ENCODE results near the gene USP49.

The USP49 gene

DNA sequence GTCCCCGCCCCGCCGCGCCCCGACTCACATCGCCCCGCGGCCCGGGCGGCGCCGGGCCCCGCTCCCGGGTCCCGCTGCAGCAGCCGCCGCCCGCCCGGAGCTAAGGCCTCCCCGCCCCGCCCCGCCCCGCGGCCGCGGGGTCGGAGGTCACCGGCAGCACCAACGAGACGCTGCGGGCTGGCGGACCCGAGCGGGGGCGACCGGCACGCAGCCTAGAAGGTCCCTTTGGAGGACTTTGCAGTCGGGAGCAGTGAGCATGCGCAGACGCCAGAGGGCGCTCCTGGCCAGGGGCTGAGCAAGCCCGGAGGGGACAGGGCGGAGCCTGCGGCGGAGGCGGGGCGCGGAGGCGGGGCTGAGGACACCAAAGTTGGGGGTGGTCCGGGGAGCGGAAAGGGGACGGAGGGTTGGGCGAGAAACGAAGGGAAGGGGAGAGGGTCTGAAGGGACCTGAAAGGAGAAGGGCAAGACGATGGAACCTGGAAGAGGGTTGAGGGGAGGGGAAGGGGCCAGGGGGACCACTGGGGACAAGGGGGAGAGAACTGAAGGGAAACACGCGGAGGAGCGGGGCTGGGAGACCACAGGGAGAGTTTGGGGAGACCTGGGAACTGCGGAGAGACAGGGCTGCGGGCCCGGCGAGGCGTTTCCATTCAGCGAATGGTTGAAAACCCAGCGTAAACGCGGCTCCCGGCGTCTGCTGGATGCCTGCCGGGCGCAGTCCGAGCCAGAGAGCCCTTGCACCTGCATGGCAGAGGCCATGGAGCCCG lies 115.2 kb downstream of the USP49 start, which contains the start of gene FRS3 (continued):
- TF ChIP-seq ZNF610 (tag by site-specific recombination; IDR thresholded peaks at IDR 0.05; ENCODE audit: borderline replicate concordance): no peak; the same call in 1 of the 2 replicates
- TF ChIP-seq ZNF302 (tag by site-specific recombination; IDR thresholded peaks at IDR 0.05; ENCODE audit: low read depth): no peak
- no peak for TF ChIP-seq ZNF169 (tag by site-specific recombination; IDR thresholded peaks at IDR 0.05)
- no peak for TF ChIP-seq ZNF777 (tag by site-specific recombination; IDR thresholded peaks at IDR 0.05; ENCODE audit: borderline replicate concordance)
- TF ChIP-seq, protein P1, sequence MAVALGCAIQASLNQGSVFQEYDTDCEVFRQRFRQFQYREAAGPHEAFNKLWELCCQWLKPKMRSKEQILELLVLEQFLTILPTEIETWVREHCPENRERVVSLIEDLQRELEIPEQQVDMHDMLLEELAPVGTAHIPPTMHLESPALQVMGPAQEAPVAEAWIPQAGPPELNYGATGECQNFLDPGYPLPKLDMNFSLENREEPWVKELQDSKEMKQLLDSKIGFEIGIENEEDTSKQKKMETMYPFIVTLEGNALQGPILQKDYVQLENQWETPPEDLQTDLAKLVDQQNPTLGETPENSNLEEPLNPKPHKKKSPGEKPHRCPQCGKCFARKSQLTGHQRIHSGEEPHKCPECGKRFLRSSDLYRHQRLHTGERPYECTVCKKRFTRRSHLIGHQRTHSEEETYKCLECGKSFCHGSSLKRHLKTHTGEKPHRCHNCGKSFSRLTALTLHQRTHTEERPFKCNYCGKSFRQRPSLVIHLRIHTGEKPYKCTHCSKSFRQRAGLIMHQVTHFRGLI (tag by site-specific recombination; IDR thresholded peaks at IDR 0.05): peak; percentile 40; the same call in 1 of the 2 replicates
- no peak for TF ChIP-seq OVOL3 (tag by site-specific recombination; IDR thresholded peaks at IDR 0.05)
- 0 out of 2 replicates have a peak, but pooled peaks have one; percentile 73 for TF ChIP-seq ZNF561 (tag by site-specific recombination; IDR thresholded peaks at IDR 0.05; ENCODE audit: borderline replicate concordance)
- TF ChIP-seq, protein P2, sequence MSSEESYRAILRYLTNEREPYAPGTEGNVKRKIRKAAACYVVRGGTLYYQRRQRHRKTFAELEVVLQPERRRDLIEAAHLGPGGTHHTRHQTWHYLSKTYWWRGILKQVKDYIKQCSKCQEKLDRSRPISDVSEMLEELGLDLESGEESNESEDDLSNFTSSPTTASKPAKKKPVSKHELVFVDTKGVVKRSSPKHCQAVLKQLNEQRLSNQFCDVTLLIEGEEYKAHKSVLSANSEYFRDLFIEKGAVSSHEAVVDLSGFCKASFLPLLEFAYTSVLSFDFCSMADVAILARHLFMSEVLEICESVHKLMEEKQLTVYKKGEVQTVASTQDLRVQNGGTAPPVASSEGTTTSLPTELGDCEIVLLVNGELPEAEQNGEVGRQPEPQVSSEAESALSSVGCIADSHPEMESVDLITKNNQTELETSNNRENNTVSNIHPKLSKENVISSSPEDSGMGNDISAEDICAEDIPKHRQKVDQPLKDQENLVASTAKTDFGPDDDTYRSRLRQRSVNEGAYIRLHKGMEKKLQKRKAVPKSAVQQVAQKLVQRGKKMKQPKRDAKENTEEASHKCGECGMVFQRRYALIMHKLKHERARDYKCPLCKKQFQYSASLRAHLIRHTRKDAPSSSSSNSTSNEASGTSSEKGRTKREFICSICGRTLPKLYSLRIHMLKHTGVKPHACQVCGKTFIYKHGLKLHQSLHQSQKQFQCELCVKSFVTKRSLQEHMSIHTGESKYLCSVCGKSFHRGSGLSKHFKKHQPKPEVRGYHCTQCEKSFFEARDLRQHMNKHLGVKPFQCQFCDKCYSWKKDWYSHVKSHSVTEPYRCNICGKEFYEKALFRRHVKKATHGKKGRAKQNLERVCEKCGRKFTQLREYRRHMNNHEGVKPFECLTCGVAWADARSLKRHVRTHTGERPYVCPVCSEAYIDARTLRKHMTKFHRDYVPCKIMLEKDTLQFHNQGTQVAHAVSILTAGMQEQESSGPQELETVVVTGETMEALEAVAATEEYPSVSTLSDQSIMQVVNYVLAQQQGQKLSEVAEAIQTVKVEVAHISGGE (tag by site-specific recombination; conservative IDR thresholded peaks at IDR 0.05; ENCODE audit: low read depth): peak; percentile 35; the same call in 1 of the 2 replicates
- peak; percentile 97 for TF ChIP-seq ZNF660 (tag by site-specific recombination; IDR thresholded peaks at IDR 0.05)
- TF ChIP-seq GLIS1 (tag by site-specific recombination; IDR thresholded peaks at IDR 0.05): peak; percentile 49; the same call in 1 of the 2 replicates
- TF ChIP-seq ZNF155 (tag by site-specific recombination; IDR thresholded peaks at IDR 0.05): no peak
- no peak for TF ChIP-seq ZNF146 (tag by site-specific recombination; IDR thresholded peaks at IDR 0.05)
- no peak for TF ChIP-seq ZSCAN23 (tag by site-specific recombination; IDR thresholded peaks at IDR 0.05)
- peak; percentile 28 for TF ChIP-seq WT1 (tag by site-specific recombination; IDR thresholded peaks at IDR 0.05)
- TF ChIP-seq EGR2 (tag by site-specific recombination; IDR thresholded peaks at IDR 0.05; ENCODE audit: low read depth): peak; percentile 85
- TF ChIP-seq, protein P3, sequence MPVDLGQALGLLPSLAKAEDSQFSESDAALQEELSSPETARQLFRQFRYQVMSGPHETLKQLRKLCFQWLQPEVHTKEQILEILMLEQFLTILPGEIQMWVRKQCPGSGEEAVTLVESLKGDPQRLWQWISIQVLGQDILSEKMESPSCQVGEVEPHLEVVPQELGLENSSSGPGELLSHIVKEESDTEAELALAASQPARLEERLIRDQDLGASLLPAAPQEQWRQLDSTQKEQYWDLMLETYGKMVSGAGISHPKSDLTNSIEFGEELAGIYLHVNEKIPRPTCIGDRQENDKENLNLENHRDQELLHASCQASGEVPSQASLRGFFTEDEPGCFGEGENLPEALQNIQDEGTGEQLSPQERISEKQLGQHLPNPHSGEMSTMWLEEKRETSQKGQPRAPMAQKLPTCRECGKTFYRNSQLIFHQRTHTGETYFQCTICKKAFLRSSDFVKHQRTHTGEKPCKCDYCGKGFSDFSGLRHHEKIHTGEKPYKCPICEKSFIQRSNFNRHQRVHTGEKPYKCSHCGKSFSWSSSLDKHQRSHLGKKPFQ (tag by site-specific recombination; IDR thresholded peaks at IDR 0.05): no peak
- TF ChIP-seq ZNF76 (tag by site-specific recombination; IDR thresholded peaks at IDR 0.05; ENCODE audit: borderline replicate concordance, low read depth): 0 out of 2 replicates have a peak, but pooled peaks have one; percentile 63
- no peak; the same call in 1 of the 2 replicates for TF ChIP-seq YY2 (tag by site-specific recombination; IDR thresholded peaks at IDR 0.05)
- TF ChIP-seq ZNF335 (tag by site-specific recombination; conservative IDR thresholded peaks at IDR 0.05): peak; percentile 88
- TF ChIP-seq ZNF292 (tag by site-specific recombination; IDR thresholded peaks at IDR 0.05; ENCODE audit: borderline replicate concordance, low read depth): no peak
- TF ChIP-seq SCRT1 (tag by site-specific recombination; IDR thresholded peaks at IDR 0.05; ENCODE audit: borderline replicate concordance): no peak
- TF ChIP-seq FEZF1 (tag by site-specific recombination; IDR thresholded peaks at IDR 0.05): no peak
- TF ChIP-seq, protein P4, sequence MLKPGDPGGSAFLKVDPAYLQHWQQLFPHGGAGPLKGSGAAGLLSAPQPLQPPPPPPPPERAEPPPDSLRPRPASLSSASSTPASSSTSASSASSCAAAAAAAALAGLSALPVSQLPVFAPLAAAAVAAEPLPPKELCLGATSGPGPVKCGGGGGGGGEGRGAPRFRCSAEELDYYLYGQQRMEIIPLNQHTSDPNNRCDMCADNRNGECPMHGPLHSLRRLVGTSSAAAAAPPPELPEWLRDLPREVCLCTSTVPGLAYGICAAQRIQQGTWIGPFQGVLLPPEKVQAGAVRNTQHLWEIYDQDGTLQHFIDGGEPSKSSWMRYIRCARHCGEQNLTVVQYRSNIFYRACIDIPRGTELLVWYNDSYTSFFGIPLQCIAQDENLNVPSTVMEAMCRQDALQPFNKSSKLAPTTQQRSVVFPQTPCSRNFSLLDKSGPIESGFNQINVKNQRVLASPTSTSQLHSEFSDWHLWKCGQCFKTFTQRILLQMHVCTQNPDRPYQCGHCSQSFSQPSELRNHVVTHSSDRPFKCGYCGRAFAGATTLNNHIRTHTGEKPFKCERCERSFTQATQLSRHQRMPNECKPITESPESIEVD (tag by site-specific recombination; IDR thresholded peaks at IDR 0.05): no peak
- TF ChIP-seq ZNF311 (tag by site-specific recombination; IDR thresholded peaks at IDR 0.05; ENCODE audit: borderline replicate concordance): no peak
- peak; percentile 75 for TF ChIP-seq KLF10 (tag by site-specific recombination; IDR thresholded peaks at IDR 0.05)
- TF ChIP-seq ZNF514 (tag by site-specific recombination; IDR thresholded peaks at IDR 0.05): no peak
- TF ChIP-seq ZNF701 (tag by site-specific recombination; IDR thresholded peaks at IDR 0.05): no peak
- 0 out of 2 replicates have a peak, but pooled peaks have one; percentile 28 for TF ChIP-seq HOXC10 (CRISPR knock-in tag; IDR thresholded peaks at IDR 0.05)
- TF ChIP-seq ZEB2 (tag by site-specific recombination; IDR thresholded peaks at IDR 0.05): peak; percentile 79
- TF ChIP-seq KLF16 (tag by site-specific recombination; IDR thresholded peaks at IDR 0.05): peak; percentile 92
- TF ChIP-seq, protein P5, sequence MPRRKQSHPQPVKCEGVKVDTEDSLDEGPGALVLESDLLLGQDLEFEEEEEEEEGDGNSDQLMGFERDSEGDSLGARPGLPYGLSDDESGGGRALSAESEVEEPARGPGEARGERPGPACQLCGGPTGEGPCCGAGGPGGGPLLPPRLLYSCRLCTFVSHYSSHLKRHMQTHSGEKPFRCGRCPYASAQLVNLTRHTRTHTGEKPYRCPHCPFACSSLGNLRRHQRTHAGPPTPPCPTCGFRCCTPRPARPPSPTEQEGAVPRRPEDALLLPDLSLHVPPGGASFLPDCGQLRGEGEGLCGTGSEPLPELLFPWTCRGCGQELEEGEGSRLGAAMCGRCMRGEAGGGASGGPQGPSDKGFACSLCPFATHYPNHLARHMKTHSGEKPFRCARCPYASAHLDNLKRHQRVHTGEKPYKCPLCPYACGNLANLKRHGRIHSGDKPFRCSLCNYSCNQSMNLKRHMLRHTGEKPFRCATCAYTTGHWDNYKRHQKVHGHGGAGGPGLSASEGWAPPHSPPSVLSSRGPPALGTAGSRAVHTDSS (tag by site-specific recombination; IDR thresholded peaks at IDR 0.05): no peak

All from HEK293 (cell line).